NOMO-1 (cell line): ENCODE measurements around the gene CFHR2.

Experiments used
- DNase-seq, 2 experiments: peaks; one replicate each; lab custom pipeline; 2025; ENCODE audit not compliant: unreplicated experiment in 2 of 2; lab: John Stamatoyannopoulos, UW

The CFHR2 gene

DNA sequence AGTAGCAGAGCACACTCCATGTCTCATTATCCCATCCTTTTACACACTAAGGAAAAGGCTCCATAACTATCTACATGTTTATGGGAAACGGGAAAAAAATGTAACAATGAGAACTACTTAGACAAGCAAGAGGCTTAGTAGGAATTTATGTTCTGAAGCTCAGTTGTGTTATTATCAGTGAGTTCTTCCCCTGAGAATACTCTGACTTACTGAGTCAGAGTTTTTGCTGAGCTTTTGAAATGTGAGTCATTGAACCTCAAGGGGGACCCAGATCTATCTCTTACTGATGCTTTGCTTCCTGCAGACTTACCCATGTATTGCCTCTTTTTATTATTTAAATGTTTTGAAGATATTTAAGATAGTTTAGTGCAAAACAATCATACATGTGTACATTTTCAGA, 53.9 kb downstream of the CFHR2 start:
- DNase-seq, result no peak

DNA sequence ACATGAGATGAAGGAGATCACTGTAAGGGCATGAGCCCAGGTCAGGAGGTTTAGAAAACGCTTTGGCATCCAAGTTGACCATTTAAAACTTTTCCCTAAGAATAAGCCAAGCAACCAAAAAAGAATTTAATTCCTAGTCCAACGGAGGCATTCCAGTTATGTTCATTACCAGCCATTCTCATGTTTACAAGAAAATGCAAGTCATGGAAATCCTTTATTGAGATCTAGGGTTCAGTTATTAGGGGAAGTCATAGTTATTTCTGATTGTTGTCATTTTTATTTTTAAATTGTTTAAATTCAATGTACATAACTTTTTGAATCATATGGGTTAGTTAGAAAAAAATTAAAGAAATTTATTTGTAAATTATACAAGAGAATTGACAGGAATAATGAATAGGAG, 58.3 kb downstream of the CFHR2 start:
- no peak for DNase-seq

DNA sequence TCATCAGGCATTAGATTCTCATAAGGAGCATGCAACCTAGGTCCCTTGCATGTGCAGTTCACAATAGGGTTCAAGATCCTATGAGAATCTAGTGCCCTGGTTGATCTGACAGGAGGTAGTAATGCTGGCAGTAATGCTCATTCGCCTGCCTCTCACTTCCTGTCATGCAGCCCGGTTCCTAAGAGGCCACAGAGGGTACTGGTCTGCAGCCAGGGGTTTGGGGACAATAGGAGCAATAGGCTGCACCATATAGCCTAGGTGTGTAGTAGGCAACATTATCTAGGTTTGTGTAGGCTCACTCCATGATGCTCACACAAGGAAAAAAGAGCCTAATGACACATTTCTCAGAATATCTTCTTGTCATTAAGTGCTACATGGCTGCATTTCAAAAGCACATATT, 59.6 kb downstream of the CFHR2 start:
- DNase-seq, result no peak

DNA sequence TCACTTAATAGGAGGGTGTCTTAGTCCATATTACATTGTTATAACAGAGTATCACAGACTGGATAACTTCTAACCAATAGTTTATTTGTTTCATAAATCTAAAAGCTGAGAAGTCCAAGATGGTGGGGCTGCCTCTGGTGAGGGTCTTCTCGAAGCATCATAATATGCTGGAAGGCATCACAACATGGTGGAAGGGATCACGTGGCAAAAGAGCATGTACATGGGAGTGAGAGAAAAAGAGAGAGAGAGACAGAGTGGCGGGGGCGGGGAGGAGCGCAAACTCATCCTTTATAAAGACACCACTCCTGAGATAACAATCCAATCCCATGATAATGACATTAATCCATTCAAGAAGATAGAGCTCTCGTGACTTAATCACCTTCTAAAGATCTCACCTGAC, 65.3 kb downstream of the CFHR2 start:
- DNase-seq, result no peak
